Heart right ventricle (tissue), 16 donors: Measurements from ENCODE around the gene CISTR. TPM values are rescaled to one million over a fixed set of nuclear protein-coding genes. Genes with fewer than 3 reads are reported as not detected.

ENCODE experiments used
- ATAC-seq, 8 donors: fragments of 200-7000 bp; cut with Tn5 transposase; one replicate each; pipeline ENCODE4 v1.9.1; 2020; ENCODE audit warnings: mild to moderate bottlenecking in 8 of 8, moderate library complexity in 8 of 8, moderate number of reproducible peaks in 1 of 8
- DNase-seq, 2 donors: peaks; one replicate each; pipeline ENCODE4 v3.0.0-alpha.2; 2020
- H3K27ac ChIP-seq, 10 donors: fragments of 200-600 bp; sonication (generic) in 2 of 10; one replicate each; pipeline versions ENCODE4 v1.5.0 to v1.8.0; 2020 to 2022; ENCODE audit warnings: mild to moderate bottlenecking in 3 of 10
- H3K27me3 ChIP-seq, 7 donors: fragments of 200-600 bp; one replicate each; pipeline ENCODE4 v1.8.0; 2021 to 2022; ENCODE audit warnings: mild to moderate bottlenecking in 2 of 7
- H3K36me3 ChIP-seq, 9 donors: fragments of 200-600 bp; sonication (generic) in 1 of 9; one replicate each; pipeline versions ENCODE4 v1.5.0 to v1.8.0; 2020 to 2022; ENCODE audit warnings: mild to moderate bottlenecking in 2 of 9
- H3K4me1 ChIP-seq, 9 donors: fragments of 200-600 bp; sonication (generic) in 1 of 9; one replicate each; pipeline versions ENCODE4 v1.5.0 to v1.8.0; 2020 to 2022; ENCODE audit warnings: mild to moderate bottlenecking in 4 of 9
- H3K4me3 ChIP-seq, 10 donors: fragments of 200-600 bp; sonication (generic) in 2 of 10; one replicate each; pipeline versions ENCODE4 v1.5.0 to v1.8.0; 2020 to 2022; ENCODE audit warnings: mild to moderate bottlenecking in 7 of 10, moderate library complexity in 2 of 10
- H3K9me3 ChIP-seq, 11 donors: fragments of 200-600 bp in 10 of 11; sonication (generic) in 2 of 11; one replicate each; pipeline versions ENCODE4 v1.5.0 to v1.8.0; 2013 to 2022; ENCODE audit warnings: mild to moderate bottlenecking in 2 of 11, control low read depth in 1 of 11, moderate library complexity in 1 of 11
- WGBS, 2 donors: extraction: QIAGEN DNeasy Blood & Tissue Kit; methylation state at CpG; one replicate each; pipeline ENCODE4 v1.1.7; 2013; ENCODE audit warnings: inconsistent platforms in 1 of 2; 5-methylcytosine and 5-hydroxymethylcytosine counted together
- intact Hi-C, 10 donors: fragments of 100-400 bp; cut with DNase I; formaldehyde crosslinking; loops; one replicate each; pipeline versions ENCODE4 v1.11.1 to v1.14.2; 2022
- polyA plus RNA-seq, 2 donors: library from polyadenylated mRNA; stranded (reverse); fragments of 200-250 nt; gene quantifications; one replicate each; pipeline ENCODE4 v1.2.3, GENCODE V29; 2013
- total RNA-seq, 10 donors: library from RNA; stranded (reverse); fragmentation: NEBNext Ultra II Directional in 3 of 10; extraction: Animal tissue kit (Norgen Biotek cat#: 25700) in 3 of 10; gene quantifications; one replicate each; pipeline versions ENCODE4 v1.2.1 to v1.2.4, GENCODE V29; 2021 to 2023
- TF ChIP-seq, protein P1 (sequence below), 9 donors: fragments of 200-600 bp; sonication (generic) in 2 of 9; IDR thresholded peaks; one replicate each; pipeline versions ENCODE4 v1.5.0 to v1.8.0; 2021 to 2022; ENCODE audit warnings: antibody characterized with exemption in 9 of 9, mild to moderate bottlenecking in 5 of 9, moderate library complexity in 1 of 9
- donor health status: Arrhythmogenic right ventricular cardiomyopathy.
- donor health status: ischemic (EF 13 %, LVEDD 7.1; RV severe dilation, severe dysfunction).
- donor health status: healthy with polysubstance abuse.
- donor health status: DM: no; HTN: yes; CAD: no.
- donor health status: DM: no; HTN: no; CAD: no.
- donor health status: ischemic (EF 25% LVEDD 6.9; RV normal size, moderate dysfunction).
- donor health status: ischemic (EF 25% LVEDD 5.7; RV mildly dilated, moderate dysfunction).
- donor health status: healthy.
- donor health status: DM: yes; HTN: yes; CAD: no.
- donor health status: Ischemic cardiomyopathy.
- donor health status: ischemic (EF 35%, LVEDD 5.7; RV mildly dilated, moderate dysfunction).
- donor health status: nonischemic (EF 11% LVEDD 7.7; RV severe dilation, severe dysfunction).
- donor health status: DM: yes; HTN: yes; CAD: no.
- donor health status: PGD.
- donor health status: ischemic (EF 29% LVEDD 5.4; RV normal size, mild dysfunction).
- donor health status: nonischemic (EF 23%, LVEDD 6.1; RV moderate dilation, normal function).

CISTR gene
- total and polyA plus RNA-seq, 12 donors: 0.16 to 3.6 (median 2.6) TPM; not detected in 1

DNA sequence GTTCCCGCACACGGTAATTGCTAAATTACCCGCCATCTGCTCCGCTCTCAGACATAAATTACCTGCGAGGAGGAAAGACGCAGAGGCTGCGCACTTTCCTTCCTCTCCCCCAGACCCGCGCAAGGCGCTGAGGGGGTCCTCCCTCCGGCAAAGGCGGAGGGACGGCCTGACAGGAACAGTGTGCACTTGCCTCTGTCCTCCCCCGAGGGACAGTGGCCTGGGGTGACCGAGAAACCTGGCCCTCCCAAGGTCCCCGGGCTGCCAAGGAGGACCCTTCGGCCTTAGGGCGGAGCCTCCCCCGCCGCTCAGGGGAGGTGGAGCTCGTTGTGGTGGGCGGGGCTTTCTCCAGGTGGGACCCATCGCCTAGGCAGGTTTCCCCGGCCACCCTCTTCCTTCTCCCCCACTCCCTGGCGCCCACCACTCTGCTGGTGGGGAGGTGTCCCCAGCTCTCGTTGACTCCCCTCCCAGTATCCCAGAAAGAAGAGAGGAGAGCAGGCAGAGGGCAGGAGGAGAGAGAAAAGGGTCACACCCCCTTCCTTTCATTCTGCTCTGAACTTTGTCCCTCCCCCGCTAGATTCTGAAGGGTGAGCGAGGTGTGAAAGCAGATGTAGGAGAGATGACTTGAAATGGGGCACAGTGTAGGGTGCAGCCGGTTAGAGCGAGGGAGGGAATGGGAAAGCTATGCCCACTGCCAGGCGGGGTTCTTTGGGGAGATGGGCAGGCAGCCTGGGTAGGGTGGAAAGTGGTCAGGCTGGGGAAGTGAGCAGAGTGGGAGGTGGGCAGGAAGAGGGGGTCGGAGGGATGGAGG lies 13.2 kb downstream of the CISTR start:
- peaks cover 0 to 88% (median 63%) of the 10 kb centered on the region in 7 donors for H3K27me3 ChIP-seq
- H3K9me3 ChIP-seq: no peaks in the 10 kb centered on the region
- no peak overlapping the region for H3K27ac ChIP-seq
- ATAC-seq (no peak), DNase-seq (no peak)
- peaks cover 6 to 26% (median 13%) of the 10 kb centered on the region in 9 donors for H3K4me1 ChIP-seq
- 10 to 12% methylated on average over 32 of the region's 32 CpGs for WGBS, 2 donors
- no peak overlapping the region for H3K4me3 ChIP-seq
- H3K36me3 ChIP-seq: no peaks in the 10 kb centered on the region
- intact Hi-C loops: no loop called here
- TF ChIP-seq, protein P1, sequence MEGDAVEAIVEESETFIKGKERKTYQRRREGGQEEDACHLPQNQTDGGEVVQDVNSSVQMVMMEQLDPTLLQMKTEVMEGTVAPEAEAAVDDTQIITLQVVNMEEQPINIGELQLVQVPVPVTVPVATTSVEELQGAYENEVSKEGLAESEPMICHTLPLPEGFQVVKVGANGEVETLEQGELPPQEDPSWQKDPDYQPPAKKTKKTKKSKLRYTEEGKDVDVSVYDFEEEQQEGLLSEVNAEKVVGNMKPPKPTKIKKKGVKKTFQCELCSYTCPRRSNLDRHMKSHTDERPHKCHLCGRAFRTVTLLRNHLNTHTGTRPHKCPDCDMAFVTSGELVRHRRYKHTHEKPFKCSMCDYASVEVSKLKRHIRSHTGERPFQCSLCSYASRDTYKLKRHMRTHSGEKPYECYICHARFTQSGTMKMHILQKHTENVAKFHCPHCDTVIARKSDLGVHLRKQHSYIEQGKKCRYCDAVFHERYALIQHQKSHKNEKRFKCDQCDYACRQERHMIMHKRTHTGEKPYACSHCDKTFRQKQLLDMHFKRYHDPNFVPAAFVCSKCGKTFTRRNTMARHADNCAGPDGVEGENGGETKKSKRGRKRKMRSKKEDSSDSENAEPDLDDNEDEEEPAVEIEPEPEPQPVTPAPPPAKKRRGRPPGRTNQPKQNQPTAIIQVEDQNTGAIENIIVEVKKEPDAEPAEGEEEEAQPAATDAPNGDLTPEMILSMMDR (IDR thresholded peaks at IDR 0.05): no peak

DNA sequence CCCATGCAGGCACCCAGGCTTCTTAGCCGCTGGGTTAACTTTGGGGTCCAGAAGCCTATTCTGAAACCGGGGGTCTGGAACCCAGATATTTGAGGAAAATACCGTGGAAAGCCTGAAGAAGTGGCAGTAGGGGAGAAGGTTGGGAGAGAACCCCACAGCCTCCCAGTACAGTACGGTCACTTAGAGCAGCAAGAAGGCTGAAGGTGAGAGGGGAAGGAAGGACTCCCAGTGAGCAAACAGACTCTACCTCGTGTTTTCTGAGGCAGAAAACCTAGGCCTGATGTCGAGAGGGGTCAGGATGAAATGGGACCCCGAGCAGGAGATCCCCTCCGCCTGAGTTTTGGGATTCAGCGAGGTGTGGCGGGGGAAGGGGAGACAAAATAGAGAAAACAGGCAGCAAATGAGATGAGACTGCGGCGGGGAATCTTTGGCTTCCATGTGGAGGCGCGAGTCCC lies 13.8 kb downstream of the CISTR start:
- DNase-seq: no peak
- Histone ChIP-seq H3K9me3 (no peaks in the 10 kb centered on the region), H3K4me1 (peaks cover 6 to 23% (median 13%) of the 10 kb centered on the region in 9 donors), H3K27me3 (peaks cover 0 to 84% (median 57%) of the 10 kb centered on the region in 7 donors), H3K36me3 (no peaks in the 10 kb centered on the region), H3K4me3 (no peak overlapping the region), H3K27ac (no peak overlapping the region)
- WGBS, 2 donors: 48 to 49% methylated on average over 14 of the region's 14 CpGs
- ATAC-seq: no peak
- intact Hi-C loops: no loop called here
- TF ChIP-seq, protein P1 (IDR thresholded peaks at IDR 0.05): no peak

DNA sequence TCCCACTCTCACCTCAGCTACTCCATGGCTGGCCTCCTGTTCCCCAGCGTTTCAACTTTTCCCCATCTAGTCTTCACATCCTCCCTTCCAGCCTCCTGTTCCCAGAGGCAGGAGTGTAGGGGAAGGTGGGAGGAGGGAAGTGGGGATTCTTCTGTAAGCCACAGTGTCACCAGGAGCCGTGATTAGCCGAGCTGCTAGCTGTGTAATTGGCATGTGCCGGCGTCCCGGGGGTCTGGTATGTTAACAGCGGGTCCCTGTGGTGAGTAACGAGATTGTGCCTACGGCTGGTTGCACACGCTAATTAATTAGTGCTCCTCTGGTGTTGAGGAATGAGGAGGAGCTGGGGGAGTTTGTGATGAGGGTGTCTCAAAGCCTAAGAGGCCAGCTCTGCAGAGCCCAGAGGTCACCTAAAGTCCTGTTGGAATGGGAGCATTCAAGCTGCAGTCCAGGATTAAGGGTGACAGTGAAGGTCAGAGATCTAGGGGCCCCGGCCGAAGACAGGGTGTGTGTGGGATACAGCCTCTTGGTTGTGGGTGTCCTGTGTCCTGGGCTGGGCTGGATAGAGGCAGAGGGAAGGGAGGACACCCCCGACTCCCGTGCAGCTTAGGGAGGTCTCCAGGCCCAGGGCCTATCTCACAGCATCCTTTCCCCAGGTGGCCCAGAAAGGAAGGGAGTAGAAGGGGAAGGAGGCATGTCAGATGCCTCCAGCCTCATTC lies 14.5 kb downstream of the CISTR start:
- intact Hi-C loops: no loop called here
- TF ChIP-seq, protein P1 (IDR thresholded peaks at IDR 0.05): no peak
- peaks cover 0 to 77% (median 50%) of the 10 kb centered on the region in 7 donors for H3K27me3 ChIP-seq

DNA sequence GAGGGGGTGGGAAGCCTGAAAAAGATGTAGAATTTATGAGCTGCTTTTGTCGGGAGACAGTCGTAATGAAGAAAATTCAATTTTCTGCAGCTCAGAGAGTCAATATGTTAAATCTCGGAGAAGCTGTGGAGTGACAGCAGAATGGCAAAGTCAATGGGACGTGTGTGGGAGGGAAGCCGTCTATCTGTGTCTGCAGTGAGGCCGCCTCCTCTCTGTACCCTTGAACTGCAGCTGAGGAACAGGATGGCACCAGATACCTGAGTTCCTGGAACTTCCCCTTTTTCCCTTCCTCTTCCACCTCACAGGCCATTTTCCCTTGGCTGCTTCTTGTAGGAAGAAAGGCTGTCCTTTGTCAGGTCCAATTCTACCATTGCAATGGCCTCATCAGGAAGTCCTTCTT lies 15.2 kb downstream of the CISTR start:
- TF ChIP-seq, protein P1 (IDR thresholded peaks at IDR 0.05): no peak
- DNase-seq (no peak), ATAC-seq (no peak)
- WGBS, 2 donors: 88 to 90% methylated on average over 6 of the region's 6 CpGs
- Histone ChIP-seq H3K27ac (no peak overlapping the region), H3K4me1 (peaks cover 6 to 27% (median 18%) of the 10 kb centered on the region in 9 donors), H3K36me3 (no peaks in the 10 kb centered on the region), H3K9me3 (no peaks in the 10 kb centered on the region), H3K27me3 (peaks cover 0 to 70% (median 43%) of the 10 kb centered on the region in 7 donors), H3K4me3 (no peak overlapping the region)
- intact Hi-C loops: no loop called here

More for the DNA sequence above, 14.5 kb downstream of the CISTR start:
- no peaks in the 10 kb centered on the region for H3K36me3 ChIP-seq
- H3K27ac ChIP-seq: no peak overlapping the region
- peaks cover 6 to 23% (median 13%) of the 10 kb centered on the region in 9 donors for H3K4me1 ChIP-seq
- ATAC-seq: no peak
- H3K9me3 ChIP-seq: no peaks in the 10 kb centered on the region
- WGBS, 2 donors: 73 to 83% methylated on average over 14 of the region's 14 CpGs
- H3K4me3 ChIP-seq: no peak overlapping the region
- DNase-seq: no peak
